ENCODE data around the gene CEP83.

Gene CEP83

GRCh38 chr12:94269316-94269999 is 190.2 kb downstream of the CEP83 start:
- DNase-seq (ENCODE audit: low read depth): no peak

- no peak for DNase-seq (ENCODE audit: low read depth)
Observed at GRCh38 chr12:94267921-94268471, 191.7 kb downstream of the CEP83 start.

- no peak for DNase-seq (ENCODE audit: low read depth)
Observed at GRCh38 chr12:94267537-94267872, 192.2 kb downstream of the CEP83 start.

- no peak for DNase-seq (ENCODE audit: low read depth)
Observed at GRCh38 chr12:94266796-94267536, 192.7 kb downstream of the CEP83 start.

- DNase-seq (ENCODE audit: low read depth): no peak
Observed at GRCh38 chr12:94265966-94266745, 193.5 kb downstream of the CEP83 start.

- DNase-seq (ENCODE audit: low read depth): no peak
Observed at GRCh38 chr12:94265539-94265938, 194.1 kb downstream of the CEP83 start.

- no peak for DNase-seq (ENCODE audit: low read depth)
Observed at GRCh38 chr12:94264736-94265485, 194.8 kb downstream of the CEP83 start.

GRCh38 chr12:94263905-94264561 is 195.6 kb downstream of the CEP83 start:
- DNase-seq (ENCODE audit: low read depth): no peak

- peak; percentile 60 for DNase-seq (ENCODE audit: low read depth)
Observed at GRCh38 chr12:94263011-94263811, 196.5 kb downstream of the CEP83 start.

- DNase-seq (ENCODE audit: low read depth): peak; percentile 74
Observed at GRCh38 chr12:94262228-94263010, 197.2 kb downstream of the CEP83 start.

GRCh38 chr12:94261786-94262185 is 197.9 kb downstream of the CEP83 start:
- no peak for DNase-seq (ENCODE audit: low read depth)

- no peak for DNase-seq (ENCODE audit: low read depth)
Observed at GRCh38 chr12:94261119-94261518, 198.5 kb downstream of the CEP83 start.

GRCh38 chr12:94260717-94261116 is 198.9 kb downstream of the CEP83 start:
- DNase-seq (ENCODE audit: low read depth): no peak

- no peak for DNase-seq (ENCODE audit: low read depth)
Observed at GRCh38 chr12:94260017-94260416, 199.7 kb downstream of the CEP83 start.

GRCh38 chr12:94258593-94258992 is 201.1 kb downstream of the CEP83 start:
- no peak for DNase-seq (ENCODE audit: low read depth)
